HG02759 (cell line): ENCODE data around the gene INPP5A.

Source experiments
- ATAC-seq: cut with Tn5 transposase; IDR thresholded peaks from one replicate; pipeline ENCODE4 v1.9.1; 2021; ENCODE audit warnings: mild to moderate bottlenecking, moderate library complexity; ENCODE audit not compliant: unreplicated experiment

INPP5A gene

GRCh38 chr10:132641966-132642731, 104.6 kb downstream of the INPP5A start:
- ATAC-seq = no peak

GRCh38 chr10:132642732-132643008, 105.1 kb downstream of the INPP5A start:
- ATAC-seq = no peak

GRCh38 chr10:132643709-132644526, 106.3 kb downstream of the INPP5A start:
- no peak for ATAC-seq

GRCh38 chr10:132644527-132645246, 107.1 kb downstream of the INPP5A start:
- ATAC-seq = no peak

- ATAC-seq = no peak
Measured at GRCh38 chr10:132645247-132645530, 107.6 kb downstream of the INPP5A start.

GRCh38 chr10:132645630-132646442, 108.2 kb downstream of the INPP5A start:
- ATAC-seq = no peak

GRCh38 chr10:132646443-132647097, 109.0 kb downstream of the INPP5A start:
- no peak for ATAC-seq

GRCh38 chr10:132647424-132647823, 109.8 kb downstream of the INPP5A start:
- no peak for ATAC-seq

GRCh38 chr10:132648072-132648850, 110.7 kb downstream of the INPP5A start:
- ATAC-seq = no peak

- no peak for ATAC-seq
Measured at GRCh38 chr10:132648851-132649528, 111.4 kb downstream of the INPP5A start.

GRCh38 chr10:132649651-132650360, 112.2 kb downstream of the INPP5A start:
- no peak for ATAC-seq

GRCh38 chr10:132650611-132651250, 113.1 kb downstream of the INPP5A start:
- no peak for ATAC-seq

- ATAC-seq = no peak
Measured at GRCh38 chr10:132651511-132652029, 114.0 kb downstream of the INPP5A start.

- no peak for ATAC-seq
Measured at GRCh38 chr10:132652446-132652845, 114.9 kb downstream of the INPP5A start.

- no peak for ATAC-seq
Measured at GRCh38 chr10:132652936-132653590, 115.5 kb downstream of the INPP5A start.

- ATAC-seq = no peak
Measured at GRCh38 chr10:132653721-132654120, 116.1 kb downstream of the INPP5A start.

- no peak for ATAC-seq
Measured at GRCh38 chr10:132654121-132654571, 116.6 kb downstream of the INPP5A start.
